Neural cell (in vitro differentiated cells): Measurements from ENCODE around the gene TBX2. TPM values are rescaled to one million over a fixed set of nuclear protein-coding genes. Genes with fewer than 3 reads are reported as not detected.

Source experiments
- H2AFZ ChIP-seq: fragments of 200-600, 300-800 bp; sonication (generic), shearing (Covaris generic); 2 replicates; pipeline ENCODE4 v1.6.0; 2014; ENCODE audit warnings: low read depth, mild to moderate bottlenecking, antibody characterized with exemption, low read length, moderate library complexity
- H3F3A ChIP-seq: fragments of 200-600 bp; shearing (Covaris generic); 2 replicates; pipeline ENCODE4 v1.6.1; 2016; ENCODE audit warnings: mild to moderate bottlenecking, moderate library complexity, mixed read lengths, antibody characterized with exemption, low read length; ENCODE audit not compliant: insufficient read depth, poor library complexity, severe bottlenecking
- H3K27ac ChIP-seq: fragments of 200-600, 300-800 bp; sonication (generic), shearing (Covaris generic); 2 replicates; pipeline ENCODE4 v1.5.1; 2014; ENCODE audit warnings: mild to moderate bottlenecking, low read length, moderate library complexity
- H3K27me3 ChIP-seq: fragments of 300-800, 200-600 bp; sonication (generic), shearing (Covaris generic); 2 replicates; pipeline ENCODE4 v1.6.0; 2014; ENCODE audit warnings: mild to moderate bottlenecking, low read depth, low read length, moderate library complexity; ENCODE audit not compliant: insufficient read depth
- H3K36me3 ChIP-seq: fragments of 300-800, 200-600 bp; sonication (generic), shearing (Covaris generic); 2 replicates; pipeline ENCODE4 v1.5.1; 2014; ENCODE audit warnings: mild to moderate bottlenecking, antibody characterized with exemption, low read length, moderate library complexity; ENCODE audit not compliant: insufficient read depth
- H3K4me2 ChIP-seq: fragments of 300-800, 200-600 bp; sonication (generic), shearing (Covaris generic); 2 replicates; pipeline ENCODE4 v1.6.0; 2014; ENCODE audit warnings: mild to moderate bottlenecking, low read length
- H3K4me3 ChIP-seq: fragments of 300-800, 200-600 bp; sonication (generic), shearing (Covaris generic); 2 replicates; pipeline ENCODE4 v1.5.1; 2014; ENCODE audit warnings: mild to moderate bottlenecking, low read length, moderate library complexity
- H3K79me2 ChIP-seq: fragments of 200-600 bp; shearing (Covaris generic); replicated peaks from 2 replicates; pipeline ENCODE4 v1.6.0; 2014; ENCODE audit warnings: mild to moderate bottlenecking, low read length, moderate library complexity; ENCODE audit not compliant: insufficient read depth
- H3K9ac ChIP-seq: fragments of 300-800, 200-600 bp; sonication (generic), shearing (Covaris generic); 2 replicates; pipeline ENCODE4 v1.6.1; 2016; ENCODE audit warnings: mild to moderate bottlenecking, low read length, mixed read lengths
- H3K9me2 ChIP-seq: fragments of 200-600 bp; shearing (Covaris generic); 2 replicates; pipeline ENCODE4 v1.6.1; 2016; ENCODE audit warnings: mild to moderate bottlenecking, low read length, mixed read lengths; ENCODE audit not compliant: insufficient read depth
- H3K9me3 ChIP-seq: fragments of 200-600, 300-800 bp; sonication (generic), shearing (Covaris generic); 2 replicates; pipeline ENCODE4 v1.6.1; 2016; ENCODE audit warnings: mild to moderate bottlenecking, mixed run types, low read length, moderate library complexity, mixed read lengths
- H4K20me1 ChIP-seq: fragments of 200-600 bp; shearing (Covaris generic); 2 replicates; pipeline ENCODE4 v1.6.1; 2016; ENCODE audit warnings: mild to moderate bottlenecking, mixed run types; ENCODE audit not compliant: insufficient read depth
- EP300 ChIP-seq: fragments of 450-650 bp; conservative IDR thresholded peaks from 2 replicates; pipeline ENCODE4 v1.6.1; 2014; ENCODE audit warnings: antibody characterized with exemption, mild to moderate bottlenecking, moderate library complexity; ENCODE audit not compliant: poor library complexity, severe bottlenecking
- EZH2 ChIP-seq: fragments of 200-600, 300-800 bp; shearing (Covaris generic), sonication (generic); IDR thresholded peaks from 2 replicates; pipeline ENCODE4 v1.6.1; 2014; ENCODE audit warnings: antibody characterized with exemption, low read length, borderline replicate concordance, mild to moderate bottlenecking; ENCODE audit not compliant: insufficient read depth, poor library complexity, severe bottlenecking
- MXI1 ChIP-seq: fragments of 450-650 bp; conservative IDR thresholded peaks from 2 replicates; pipeline ENCODE4 v1.6.1; 2014; ENCODE audit warnings: antibody characterized with exemption, mild to moderate bottlenecking; ENCODE audit not compliant: poor library complexity, severe bottlenecking
- POLR2AphosphoS5 ChIP-seq: IDR thresholded peaks from 2 replicates; pipeline ENCODE4 v1.6.1; 2012
- RAD21 ChIP-seq: fragments of 450-650 bp; conservative IDR thresholded peaks from 2 replicates; pipeline ENCODE4 v1.6.1; 2014; ENCODE audit warnings: antibody characterized with exemption, mild to moderate bottlenecking, moderate library complexity
- SMC3 ChIP-seq: fragments of 450-650 bp; conservative IDR thresholded peaks from 2 replicates; pipeline ENCODE4 v1.6.1; 2014; ENCODE audit warnings: antibody characterized with exemption, mild to moderate bottlenecking, moderate library complexity; ENCODE audit not compliant: poor library complexity
- TAF1 ChIP-seq: IDR thresholded peaks from 2 replicates; pipeline ENCODE4 v1.6.1; 2012; ENCODE audit warnings: low read depth
- polyA plus RNA-seq: library from polyadenylated mRNA; depleted of rRNA; stranded (reverse); fragments of >200 nt; gene quantifications from 2 replicates; pipeline ENCODE4 v1.2.3, GENCODE V29; 2014
- TF ChIP-seq, protein P1 (sequence below): IDR thresholded peaks from 2 replicates; pipeline ENCODE4 v1.6.1; 2012; ENCODE audit warnings: borderline replicate concordance
- TF ChIP-seq, protein P2 (sequence below): fragments of 450-650 bp; IDR thresholded peaks from 2 replicates; pipeline ENCODE4 v1.5.1; 2014; ENCODE audit warnings: antibody characterized with exemption, mild to moderate bottlenecking, moderate library complexity; ENCODE audit not compliant: poor library complexity, severe bottlenecking

TBX2 gene
- polyA plus RNA-seq, 1 donor from 2014 or later: not detected

DNA sequence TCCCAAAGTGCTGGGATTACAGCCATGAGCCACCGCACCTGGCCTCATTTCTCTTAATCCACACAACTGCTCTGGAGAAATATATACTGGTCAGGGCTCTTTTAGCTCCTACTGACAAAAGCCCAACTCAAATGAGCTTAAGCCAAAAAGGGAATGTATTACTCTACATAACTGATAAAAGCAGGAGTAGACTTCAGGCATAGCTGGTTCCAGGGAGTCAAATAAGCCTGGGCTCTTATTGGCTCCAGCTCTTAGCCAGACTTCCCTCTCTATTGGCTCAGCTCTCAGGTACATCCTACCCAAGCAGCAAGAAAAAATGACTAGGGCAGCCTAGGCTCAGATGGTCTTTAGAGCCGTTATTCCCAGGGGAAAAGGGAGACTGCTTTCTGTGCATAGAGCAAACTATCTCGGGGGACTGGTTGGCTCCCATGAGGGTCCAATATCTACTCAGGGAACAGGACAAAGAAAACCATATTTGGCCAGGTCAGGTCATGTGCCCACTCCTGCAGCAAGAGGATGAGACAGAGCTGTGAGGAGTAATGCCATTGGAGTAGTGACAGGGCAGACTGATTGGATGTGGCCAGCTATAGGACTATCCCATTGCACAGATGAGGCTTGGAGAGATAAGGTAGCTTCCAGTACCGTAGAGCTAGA lies 21.2 kb downstream of the TBX2 start:
- Histone ChIP-seq H3K4me2 (no peak overlapping the region), H3K79me2 (no peaks in the 10 kb centered on the region), H3K27me3 (peaks cover 4% of the 10 kb centered on the region), H2AFZ (no peak overlapping the region), H3K36me3 (no peaks in the 10 kb centered on the region), H3K4me3 (no peak overlapping the region), H3K27ac (no peak overlapping the region), H3K9ac (no peak overlapping the region), H3K9me2 (no peaks in the 10 kb centered on the region), H4K20me1 (no peaks in the 10 kb centered on the region), H3F3A (no peaks in the 10 kb centered on the region), H3K9me3 (no peaks in the 10 kb centered on the region)
- TF ChIP-seq, protein P1, sequence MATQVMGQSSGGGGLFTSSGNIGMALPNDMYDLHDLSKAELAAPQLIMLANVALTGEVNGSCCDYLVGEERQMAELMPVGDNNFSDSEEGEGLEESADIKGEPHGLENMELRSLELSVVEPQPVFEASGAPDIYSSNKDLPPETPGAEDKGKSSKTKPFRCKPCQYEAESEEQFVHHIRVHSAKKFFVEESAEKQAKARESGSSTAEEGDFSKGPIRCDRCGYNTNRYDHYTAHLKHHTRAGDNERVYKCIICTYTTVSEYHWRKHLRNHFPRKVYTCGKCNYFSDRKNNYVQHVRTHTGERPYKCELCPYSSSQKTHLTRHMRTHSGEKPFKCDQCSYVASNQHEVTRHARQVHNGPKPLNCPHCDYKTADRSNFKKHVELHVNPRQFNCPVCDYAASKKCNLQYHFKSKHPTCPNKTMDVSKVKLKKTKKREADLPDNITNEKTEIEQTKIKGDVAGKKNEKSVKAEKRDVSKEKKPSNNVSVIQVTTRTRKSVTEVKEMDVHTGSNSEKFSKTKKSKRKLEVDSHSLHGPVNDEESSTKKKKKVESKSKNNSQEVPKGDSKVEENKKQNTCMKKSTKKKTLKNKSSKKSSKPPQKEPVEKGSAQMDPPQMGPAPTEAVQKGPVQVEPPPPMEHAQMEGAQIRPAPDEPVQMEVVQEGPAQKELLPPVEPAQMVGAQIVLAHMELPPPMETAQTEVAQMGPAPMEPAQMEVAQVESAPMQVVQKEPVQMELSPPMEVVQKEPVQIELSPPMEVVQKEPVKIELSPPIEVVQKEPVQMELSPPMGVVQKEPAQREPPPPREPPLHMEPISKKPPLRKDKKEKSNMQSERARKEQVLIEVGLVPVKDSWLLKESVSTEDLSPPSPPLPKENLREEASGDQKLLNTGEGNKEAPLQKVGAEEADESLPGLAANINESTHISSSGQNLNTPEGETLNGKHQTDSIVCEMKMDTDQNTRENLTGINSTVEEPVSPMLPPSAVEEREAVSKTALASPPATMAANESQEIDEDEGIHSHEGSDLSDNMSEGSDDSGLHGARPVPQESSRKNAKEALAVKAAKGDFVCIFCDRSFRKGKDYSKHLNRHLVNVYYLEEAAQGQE: no peak
- TF ChIP-seq MXI1 (no peak), RAD21 (no peak), POLR2AphosphoS5 (no peak), EZH2 (no peak), EP300 (no peak), SMC3 (no peak), TAF1 (no peak)
- TF ChIP-seq, protein P2, sequence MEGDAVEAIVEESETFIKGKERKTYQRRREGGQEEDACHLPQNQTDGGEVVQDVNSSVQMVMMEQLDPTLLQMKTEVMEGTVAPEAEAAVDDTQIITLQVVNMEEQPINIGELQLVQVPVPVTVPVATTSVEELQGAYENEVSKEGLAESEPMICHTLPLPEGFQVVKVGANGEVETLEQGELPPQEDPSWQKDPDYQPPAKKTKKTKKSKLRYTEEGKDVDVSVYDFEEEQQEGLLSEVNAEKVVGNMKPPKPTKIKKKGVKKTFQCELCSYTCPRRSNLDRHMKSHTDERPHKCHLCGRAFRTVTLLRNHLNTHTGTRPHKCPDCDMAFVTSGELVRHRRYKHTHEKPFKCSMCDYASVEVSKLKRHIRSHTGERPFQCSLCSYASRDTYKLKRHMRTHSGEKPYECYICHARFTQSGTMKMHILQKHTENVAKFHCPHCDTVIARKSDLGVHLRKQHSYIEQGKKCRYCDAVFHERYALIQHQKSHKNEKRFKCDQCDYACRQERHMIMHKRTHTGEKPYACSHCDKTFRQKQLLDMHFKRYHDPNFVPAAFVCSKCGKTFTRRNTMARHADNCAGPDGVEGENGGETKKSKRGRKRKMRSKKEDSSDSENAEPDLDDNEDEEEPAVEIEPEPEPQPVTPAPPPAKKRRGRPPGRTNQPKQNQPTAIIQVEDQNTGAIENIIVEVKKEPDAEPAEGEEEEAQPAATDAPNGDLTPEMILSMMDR: no peak

DNA sequence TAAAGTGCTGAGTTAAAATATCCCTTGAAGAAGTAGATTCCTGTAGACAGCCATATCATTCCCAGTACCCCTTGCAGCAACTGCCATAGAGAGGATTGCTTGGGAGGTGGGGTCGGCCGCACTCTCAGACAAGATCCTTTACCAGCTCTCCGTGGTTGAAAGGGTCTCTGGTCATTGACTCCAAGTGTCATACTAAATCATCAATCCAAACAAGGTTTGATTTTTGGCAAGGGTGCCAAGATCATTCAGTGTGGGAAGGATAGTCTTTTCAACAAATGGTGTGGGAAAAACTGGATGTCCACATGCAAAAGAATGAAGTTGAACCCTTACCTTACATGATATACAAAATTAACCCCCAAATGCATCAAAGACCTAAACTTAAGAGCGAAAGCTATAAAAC lies 21.8 kb downstream of the TBX2 start:
- Histone ChIP-seq H3K36me3 (no peaks in the 10 kb centered on the region), H3K9me3 (no peaks in the 10 kb centered on the region), H3K9ac (no peak overlapping the region), H3K9me2 (no peaks in the 10 kb centered on the region), H3K27me3 (peaks cover 3% of the 10 kb centered on the region), H3K4me3 (no peak overlapping the region), H3F3A (no peaks in the 10 kb centered on the region), H3K27ac (no peak overlapping the region), H2AFZ (no peak overlapping the region), H3K4me2 (no peak overlapping the region), H3K79me2 (no peaks in the 10 kb centered on the region), H4K20me1 (no peaks in the 10 kb centered on the region)
- no peak for TF ChIP-seq EZH2
- TF ChIP-seq TAF1: no peak
- no peak for TF ChIP-seq EP300
- TF ChIP-seq, protein P2: no peak
- no peak for TF ChIP-seq RAD21
- TF ChIP-seq POLR2AphosphoS5: no peak
- TF ChIP-seq SMC3: no peak
- TF ChIP-seq, protein P1: no peak
- no peak for TF ChIP-seq MXI1
